HAP-1 (cell line): Measurements from ENCODE around the gene PCBP4.

Experiments used
- DNase-seq, 2 experiments: peaks; one replicate each; pipeline ENCODE4 v3.0.0-alpha.2; 2016 to 2020; ENCODE audit warnings: low spot score in 2 of 2
- H3K27me3 ChIP-seq: fragments of 250-450 bp; sonication (Bioruptor Pico); 2 replicates; pipeline ENCODE4 v1.5.1; 2020; ENCODE audit warnings: low read depth, mild to moderate bottlenecking, moderate library complexity
- H3K36me3 ChIP-seq: fragments of 250-450 bp; sonication (Bioruptor Pico); replicated peaks from 2 replicates; pipeline ENCODE4 v1.5.1; 2020; ENCODE audit warnings: mild to moderate bottlenecking
- H3K4me1 ChIP-seq: fragments of 250-450 bp; sonication (Bioruptor Pico); 2 replicates; pipeline ENCODE4 v1.5.1; 2020; ENCODE audit warnings: mild to moderate bottlenecking
- H3K4me3 ChIP-seq: fragments of 250-450 bp; sonication (Bioruptor Pico); 2 replicates; pipeline ENCODE4 v1.5.1; 2020; ENCODE audit warnings: mild to moderate bottlenecking, moderate library complexity
- H3K9me3 ChIP-seq: fragments of 250-450 bp; sonication (Bioruptor Pico); 2 replicates; pipeline ENCODE4 v1.5.1; 2020; ENCODE audit warnings: mild to moderate bottlenecking, moderate library complexity
- in situ Hi-C: fragments of 300-500 bp; cut with MboI; formaldehyde crosslinking; loops from 3 replicates; pipeline ENCODE4 v1.14.3; 2020; ENCODE audit warnings: low sequenced_read_pairs, inconsistent platforms, mixed read lengths

PCBP4 gene

GRCh38 chr3:51986010-51986947 is 19.0 kb upstream of the PCBP4 start:
- Histone ChIP-seq H3K4me3 (no peak overlapping the region), H3K4me1 (peaks cover 23% of the 10 kb centered on the region), H3K36me3 (peaks cover 2% of the 10 kb centered on the region), H3K27me3 (no peaks in the 10 kb centered on the region), H3K9me3 (no peaks in the 10 kb centered on the region)
- in situ Hi-C loops, result no loop called here
- no peak for DNase-seq

GRCh38 chr3:51985063-51985462 is 17.8 kb upstream of the PCBP4 start:
- Histone ChIP-seq H3K4me1 (peaks cover 21% of the 10 kb centered on the region), H3K9me3 (no peaks in the 10 kb centered on the region), H3K36me3 (no peaks in the 10 kb centered on the region), H3K27me3 (no peaks in the 10 kb centered on the region), H3K4me3 (no peak overlapping the region)
- in situ Hi-C loops, result no loop called here
- DNase-seq, result no peak

- H3K36me3 ChIP-seq, result no peaks in the 10 kb centered on the region
- H3K4me1 ChIP-seq, result peaks cover 21% of the 10 kb centered on the region
- H3K4me3 ChIP-seq, result peak overlapping the region; percentile 38
- no peak for DNase-seq
- no peaks in the 10 kb centered on the region for H3K9me3 ChIP-seq
- in situ Hi-C loops, result no loop called here
- no peaks in the 10 kb centered on the region for H3K27me3 ChIP-seq
These were observed 17.0 kb upstream of the PCBP4 start for GRCh38 chr3:51984269-51984647.

- Histone ChIP-seq H3K27me3 (no peaks in the 10 kb centered on the region), H3K36me3 (no peaks in the 10 kb centered on the region), H3K9me3 (no peaks in the 10 kb centered on the region), H3K4me3 (peak overlapping the region; percentile 38), H3K4me1 (peaks cover 21% of the 10 kb centered on the region)
- in situ Hi-C loops, result no loop called here
- DNase-seq, result no peak
These were observed 16.5 kb upstream of the PCBP4 start for GRCh38 chr3:51983578-51984268.

- H3K27me3 ChIP-seq, result no peaks in the 10 kb centered on the region
- H3K4me3 ChIP-seq, result peak within 1 kb of the TSS; percentile 38
- H3K36me3 ChIP-seq, result no peaks in the 10 kb centered on the region
- H3K4me1 ChIP-seq, result peaks cover 21% of the 10 kb centered on the region
- peak; percentile 68 to 88 for DNase-seq
- in situ Hi-C loops, result no loop called here
- no peaks in the 10 kb centered on the region for H3K9me3 ChIP-seq
These were observed 15.8 kb upstream of the PCBP4 start, which contains the start of gene ACY1 for GRCh38 chr3:51982838-51983577. Gene ACY1, plus strand, starts transcription at chr3:51983535. Its CDS starts 530 bp downstream, at chr3:51984065.

GRCh38 chr3:51982352-51982837 is 15.1 kb upstream of the PCBP4 start:
- H3K4me3 ChIP-seq, result peak overlapping the region; percentile 38
- H3K4me1 ChIP-seq, result peaks cover 21% of the 10 kb centered on the region
- H3K36me3 ChIP-seq, result no peaks in the 10 kb centered on the region
- H3K9me3 ChIP-seq, result no peaks in the 10 kb centered on the region
- H3K27me3 ChIP-seq, result no peaks in the 10 kb centered on the region
- in situ Hi-C loops, result no loop called here
- peak in 1 of 2 experiments; percentile 67 for DNase-seq

- Histone ChIP-seq H3K4me3 (no peak overlapping the region), H3K4me1 (peaks cover 27% of the 10 kb centered on the region), H3K9me3 (no peaks in the 10 kb centered on the region), H3K36me3 (no peaks in the 10 kb centered on the region), H3K27me3 (no peaks in the 10 kb centered on the region)
- DNase-seq, result no peak
- in situ Hi-C loops, result no loop called here
These were observed 13.0 kb upstream of the PCBP4 start for GRCh38 chr3:51980253-51980652.

- no peaks in the 10 kb centered on the region for H3K27me3 ChIP-seq
- no peaks in the 10 kb centered on the region for H3K9me3 ChIP-seq
- no peak for DNase-seq
- H3K36me3 ChIP-seq, result no peaks in the 10 kb centered on the region
- H3K4me3 ChIP-seq, result no peak overlapping the region
- in situ Hi-C loops, result no loop called here
- peaks cover 29% of the 10 kb centered on the region for H3K4me1 ChIP-seq
These were observed 10.9 kb upstream of the PCBP4 start for GRCh38 chr3:51978143-51978502.

GRCh38 chr3:51977446-51978142 is 10.3 kb upstream of the PCBP4 start:
- Histone ChIP-seq H3K4me3 (no peak overlapping the region), H3K27me3 (no peaks in the 10 kb centered on the region), H3K9me3 (no peaks in the 10 kb centered on the region), H3K36me3 (no peaks in the 10 kb centered on the region), H3K4me1 (peaks cover 25% of the 10 kb centered on the region)
- in situ Hi-C loops, result no loop called here
- no peak for DNase-seq

- Histone ChIP-seq H3K27me3 (no peaks in the 10 kb centered on the region), H3K9me3 (no peaks in the 10 kb centered on the region), H3K36me3 (peaks cover 8% of the 10 kb centered on the region; the same call in 1 of the 2 replicates), H3K4me3 (peak overlapping the region; percentile 63), H3K4me1 (peaks cover 18% of the 10 kb centered on the region)
- in situ Hi-C loops, result no loop called here
- peak in 1 of 2 experiments; percentile 86 for DNase-seq
These were observed 8.7 kb upstream of the PCBP4 start for GRCh38 chr3:51975852-51976549.

- H3K4me3 ChIP-seq, result peak within 1 kb of the TSS; percentile 63
- no peaks in the 10 kb centered on the region for H3K27me3 ChIP-seq
- H3K36me3 ChIP-seq, result peaks cover 8% of the 10 kb centered on the region; the same call in 1 of the 2 replicates
- H3K4me1 ChIP-seq, result peaks cover 18% of the 10 kb centered on the region
- in situ Hi-C loops, result no loop called here
- no peaks in the 10 kb centered on the region for H3K9me3 ChIP-seq
- peak in 1 of 2 experiments; percentile 78 for DNase-seq
These were observed 8.0 kb upstream of the PCBP4 start, which contains the start of gene ABHD14A for GRCh38 chr3:51974963-51975851. Gene ABHD14A, plus strand, starts transcription at chr3:51975064. Its CDS starts 72 bp downstream, at chr3:51975136.
